GM21360 (cell line): ENCODE results near the gene SORT1.
"Not testable (repeated sequence)": the region's sequence is repeated elsewhere in the genome, so short reads cannot be mapped to it uniquely, and the experiment has no call there.

Experiments used
- ATAC-seq: cut with Tn5 transposase; IDR thresholded peaks from one replicate; pipeline ENCODE4 v1.9.1; 2021; ENCODE audit warnings: mild to moderate bottlenecking, moderate library complexity; ENCODE audit not compliant: unreplicated experiment

The SORT1 gene

DNA sequence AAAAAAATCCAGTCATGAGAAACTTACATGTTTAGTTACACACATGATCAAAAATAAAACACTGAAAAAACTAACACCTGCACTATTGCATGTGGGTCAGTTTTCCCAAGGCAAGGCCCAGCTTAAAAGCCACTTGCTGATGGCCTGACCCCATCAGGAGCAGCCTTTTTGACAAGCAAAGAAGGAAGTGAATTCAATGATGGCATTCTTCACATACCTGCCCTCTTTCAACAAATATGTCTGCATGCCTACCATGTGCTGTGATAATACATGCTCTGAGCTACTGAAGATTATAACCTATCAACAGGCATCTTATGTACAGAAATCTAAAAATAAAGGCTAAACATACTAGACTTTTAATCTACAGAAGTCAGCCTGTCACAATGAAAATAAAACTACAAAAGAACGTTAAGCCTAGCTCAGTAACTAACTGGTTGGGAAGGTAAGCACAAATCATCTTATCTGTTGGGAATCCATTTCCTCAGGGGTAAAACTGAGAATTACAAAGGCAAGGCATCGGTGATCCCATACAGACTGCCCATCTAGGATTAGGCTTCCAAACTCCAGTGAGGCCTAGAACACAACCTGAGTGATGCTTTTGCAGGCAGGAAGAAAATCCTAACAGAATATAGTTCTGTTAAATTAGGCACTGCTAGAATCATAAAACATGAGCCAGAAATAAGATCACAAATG, 14.5 kb downstream of the SORT1 start:
- no peak for ATAC-seq

DNA sequence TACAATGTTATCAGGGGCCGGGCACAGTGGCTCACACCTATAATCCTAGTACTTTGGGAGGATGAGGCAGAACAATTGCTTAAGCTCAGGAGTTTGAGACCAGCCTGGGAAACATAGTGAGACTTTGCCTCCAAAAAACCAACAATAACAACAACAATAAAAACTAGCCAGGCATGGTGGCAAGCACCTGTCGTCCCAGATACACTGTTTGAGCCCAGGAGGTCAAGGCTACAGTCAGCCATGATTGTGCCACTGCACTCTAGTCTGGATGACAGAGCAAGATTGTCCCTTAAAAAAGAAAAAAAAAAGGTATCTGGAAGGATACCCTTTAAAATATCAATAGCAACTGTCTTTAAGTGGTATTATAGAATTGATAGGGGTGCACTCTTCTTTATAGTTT, 16.1 kb downstream of the SORT1 start:
- ATAC-seq: no peak

DNA sequence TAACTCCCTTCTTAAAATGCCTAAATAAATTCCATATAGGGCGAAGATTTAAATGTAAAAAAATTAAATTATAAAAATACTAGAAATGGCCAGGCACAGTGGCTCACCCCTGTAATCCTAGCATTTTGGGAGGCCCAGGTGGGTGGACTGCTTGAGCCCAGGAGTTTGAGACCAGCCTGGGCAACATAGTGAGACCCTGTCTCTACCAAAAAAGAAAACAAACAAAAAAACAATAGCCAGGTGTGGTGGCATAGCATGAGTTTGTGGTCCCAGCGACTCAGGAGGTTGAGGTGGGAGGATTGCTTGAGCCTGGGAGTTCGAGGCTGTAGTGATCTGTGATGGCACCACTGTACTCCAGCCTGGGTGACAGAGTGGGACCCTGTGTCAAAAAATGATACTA, 17.8 kb downstream of the SORT1 start:
- no peak for ATAC-seq

DNA sequence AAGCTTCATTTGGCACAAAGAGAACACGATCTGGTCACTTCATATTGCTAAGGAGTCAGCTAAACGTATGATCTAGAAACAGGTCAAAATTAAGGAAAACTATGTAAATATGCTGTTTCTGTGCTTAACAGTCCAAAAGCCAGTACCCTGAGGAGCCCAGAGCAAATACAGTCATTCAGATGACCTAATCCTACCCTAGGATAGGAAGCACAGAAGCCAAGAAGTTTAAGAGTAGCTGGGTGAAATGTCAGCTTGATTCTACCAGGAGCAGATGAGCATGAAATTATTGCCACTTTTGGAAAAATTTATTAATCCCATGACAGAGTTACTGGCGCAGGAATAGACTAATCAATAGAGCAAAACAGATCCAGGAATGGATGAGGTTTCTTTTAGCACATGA, 18.3 kb downstream of the SORT1 start:
- ATAC-seq: no peak

DNA sequence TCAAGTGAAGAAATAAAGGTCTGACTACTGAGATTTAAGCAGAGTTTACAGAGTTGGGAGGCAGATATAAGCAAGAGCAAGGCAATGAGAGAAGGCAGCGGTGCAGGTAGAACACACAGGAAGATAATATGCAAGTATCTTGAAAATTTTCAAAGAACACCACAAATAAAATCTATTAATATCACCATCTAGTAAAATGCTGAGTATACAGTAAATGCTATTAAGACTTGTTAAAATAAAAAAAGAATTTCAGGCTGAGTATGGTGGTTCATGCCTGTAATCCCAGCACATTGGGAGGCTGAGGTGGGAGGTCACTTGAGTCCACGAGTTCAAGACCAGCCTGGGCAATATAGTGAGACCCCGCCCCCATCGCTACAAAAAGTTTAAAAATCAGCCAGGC, 20.0 kb downstream of the SORT1 start:
- no peak for ATAC-seq

DNA sequence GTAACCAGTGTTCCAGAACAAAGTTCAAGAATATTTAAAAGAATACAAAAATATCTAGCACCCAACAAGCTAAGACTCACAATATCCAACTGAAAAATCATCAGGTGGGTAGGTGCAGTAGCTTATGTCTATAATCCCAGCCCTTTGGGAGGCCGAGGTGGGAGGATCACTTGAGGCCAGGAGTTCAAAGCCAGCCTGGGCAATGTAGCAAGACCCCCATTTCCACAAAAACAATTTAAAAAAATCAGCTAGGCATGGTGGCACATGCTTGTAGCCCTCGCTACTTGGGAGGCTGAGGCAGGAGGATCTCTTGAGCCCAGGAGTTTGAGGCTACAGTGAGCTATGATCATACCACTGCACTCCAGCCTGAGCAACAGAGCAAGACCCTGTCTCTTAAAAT, 24.0 kb downstream of the SORT1 start:
- not testable (repeated sequence) for ATAC-seq

DNA sequence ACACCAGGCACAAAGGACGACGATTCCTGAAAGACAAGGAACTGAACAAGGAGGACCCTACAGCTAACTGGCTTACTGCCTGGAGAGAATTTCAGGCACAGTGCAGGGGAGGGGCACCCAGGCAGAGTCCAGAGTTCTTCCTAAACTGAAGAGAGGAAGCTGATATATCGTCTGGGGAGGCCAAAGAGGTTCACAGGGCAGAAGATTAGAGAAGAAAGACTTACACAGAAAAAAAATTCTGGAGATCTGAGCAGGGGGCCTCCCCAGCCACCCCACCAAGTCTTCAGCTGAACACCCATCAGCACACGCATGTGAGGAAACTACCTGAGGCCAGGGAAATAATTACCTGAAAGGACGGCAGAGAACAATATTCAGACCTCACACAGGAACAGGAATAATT, 24.6 kb downstream of the SORT1 start:
- no peak for ATAC-seq

GRCh38 chr1:109372281-109372680, 25.4 kb downstream of the SORT1 start:
- ATAC-seq: no peak

DNA sequence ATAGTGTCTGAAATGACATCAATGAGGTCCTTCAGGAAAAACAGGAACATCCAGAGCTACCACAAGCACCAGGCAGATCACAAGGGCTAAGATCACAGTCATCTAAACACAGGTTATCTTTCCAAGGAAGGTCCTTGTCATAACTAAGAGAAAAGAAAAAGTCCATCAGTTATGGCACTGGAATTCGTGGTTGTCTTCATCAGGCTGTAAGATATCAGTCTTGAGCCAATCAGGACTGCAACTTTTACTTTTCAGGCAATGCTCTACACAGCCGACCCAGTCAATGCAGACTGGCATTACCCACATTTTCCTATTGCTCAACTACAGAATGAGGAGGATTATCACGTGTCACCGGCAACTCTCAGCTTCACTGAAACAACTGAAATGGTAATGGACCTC, 26.4 kb downstream of the SORT1 start:
- ATAC-seq: no peak

- no peak for ATAC-seq
Observed at GRCh38 chr1:109370712-109371340, 26.9 kb downstream of the SORT1 start.

DNA sequence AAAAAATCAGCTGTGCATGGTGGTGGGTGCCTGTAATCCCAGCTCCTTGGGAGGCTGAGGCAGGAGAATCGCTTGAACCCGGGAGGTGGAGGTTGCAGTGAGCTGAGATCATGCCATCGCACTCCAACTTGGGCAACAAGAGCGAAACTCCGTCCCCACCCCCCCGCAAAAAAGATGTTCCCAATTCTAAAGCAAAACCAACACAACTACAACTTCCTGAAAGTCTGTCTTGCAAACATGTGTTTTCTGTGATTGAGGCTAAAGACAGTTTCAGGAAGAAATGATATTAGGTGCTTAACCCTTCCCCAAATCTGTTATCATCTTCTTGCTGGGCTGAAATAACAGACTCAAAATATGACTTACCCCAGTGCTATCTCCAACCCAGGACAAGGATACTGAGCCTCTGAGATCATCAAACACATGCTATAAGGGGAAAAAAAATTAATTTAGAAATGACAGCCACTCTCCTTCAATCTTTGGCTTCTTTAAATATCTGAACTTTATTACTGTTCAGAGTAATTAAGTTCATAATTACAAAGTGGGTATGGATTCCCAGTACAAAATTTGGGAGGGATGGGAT, 28.5 kb downstream of the SORT1 start:
- no peak for ATAC-seq

DNA sequence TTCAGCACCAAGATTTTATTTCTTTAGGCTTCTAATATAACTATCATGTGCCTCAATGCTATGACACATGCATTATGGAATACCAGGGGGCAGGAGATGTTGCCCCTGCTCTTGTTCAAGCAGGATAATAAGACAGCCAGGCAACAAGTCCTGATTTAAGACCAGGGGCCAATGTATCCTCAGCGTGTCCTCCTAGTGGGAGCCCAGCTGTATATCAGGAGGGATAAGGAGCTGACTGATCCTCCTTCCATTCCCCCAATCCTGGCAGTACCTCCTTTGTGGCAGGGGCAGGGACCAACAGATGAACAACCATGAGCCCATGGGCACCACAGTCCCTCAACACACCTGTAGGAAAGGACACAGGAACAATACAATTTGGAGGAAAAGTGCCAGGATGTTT, 29.3 kb downstream of the SORT1 start:
- ATAC-seq: no peak

- no peak for ATAC-seq
Observed at GRCh38 chr1:109367626-109368025, 30.1 kb downstream of the SORT1 start.

DNA sequence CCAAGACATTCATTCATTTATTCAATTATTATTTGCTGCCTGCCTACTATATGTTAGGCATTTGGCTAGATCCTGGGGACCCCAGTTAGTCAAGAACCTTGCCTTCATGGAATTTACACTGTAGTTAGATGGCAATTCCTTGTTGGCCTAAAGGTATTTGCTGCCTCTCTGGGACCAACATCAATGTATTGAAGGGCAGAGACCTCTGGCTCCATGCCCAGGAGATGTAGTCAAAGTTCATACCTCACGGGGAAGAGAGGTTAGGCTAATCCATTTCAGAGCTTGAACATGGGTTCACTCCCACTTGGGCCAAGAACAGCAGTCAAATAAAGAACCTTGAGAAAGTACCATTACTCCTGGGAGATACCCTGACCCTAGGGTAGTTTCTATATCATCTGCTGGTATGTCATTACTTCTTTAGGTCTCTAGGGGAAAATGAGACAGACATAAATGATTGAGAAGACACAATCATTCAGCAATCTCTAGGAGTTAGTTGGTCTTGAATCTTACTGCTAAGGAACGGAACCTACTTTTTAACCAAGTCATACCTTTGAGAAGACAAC, 32.0 kb downstream of the SORT1 start:
- no peak for ATAC-seq

DNA sequence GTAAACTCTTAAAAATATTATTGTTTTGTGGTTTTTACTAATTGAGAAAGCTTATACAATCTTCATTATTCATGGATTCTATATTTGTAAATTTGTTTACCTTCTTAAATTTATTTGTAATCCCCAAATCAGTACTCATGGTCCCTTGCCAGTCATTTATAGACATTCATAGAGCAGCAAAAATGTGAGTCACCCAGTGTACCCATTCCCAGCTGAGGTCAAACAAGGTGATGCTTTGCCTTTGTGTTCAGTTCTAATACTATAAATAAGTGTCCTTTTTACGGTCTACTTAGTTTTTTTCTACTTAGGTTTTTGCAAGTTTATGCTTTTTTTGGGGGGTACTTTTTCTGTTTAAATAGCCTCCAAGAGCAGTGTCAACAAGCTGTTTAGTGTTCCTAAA, 36.1 kb downstream of the SORT1 start:
- no peak for ATAC-seq

DNA sequence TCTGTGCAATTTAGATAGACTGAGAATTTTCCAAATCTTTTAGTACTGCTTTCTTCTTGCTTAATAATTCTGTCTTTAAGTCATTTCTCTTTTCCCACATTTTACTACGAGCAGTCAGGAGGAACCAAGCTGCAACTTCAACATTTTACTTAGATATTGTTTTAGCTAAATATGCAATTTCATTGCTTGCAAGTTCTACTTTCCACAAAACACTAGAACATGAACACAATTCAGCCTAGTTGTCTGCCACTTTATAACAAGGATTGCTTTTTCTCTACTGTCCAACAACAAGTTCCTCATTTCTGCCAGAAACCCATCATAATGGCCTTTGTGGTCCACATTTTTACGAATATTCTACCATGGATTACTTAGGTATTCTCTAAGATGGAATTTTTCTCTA, 36.6 kb downstream of the SORT1 start:
- ATAC-seq: no peak

GRCh38 chr1:109357616-109358015, 40.1 kb downstream of the SORT1 start:
- ATAC-seq: no peak

- no peak for ATAC-seq
Observed at GRCh38 chr1:109356915-109357314, 40.8 kb downstream of the SORT1 start.

GRCh38 chr1:109356505-109356904, 41.2 kb downstream of the SORT1 start:
- ATAC-seq: no peak

DNA sequence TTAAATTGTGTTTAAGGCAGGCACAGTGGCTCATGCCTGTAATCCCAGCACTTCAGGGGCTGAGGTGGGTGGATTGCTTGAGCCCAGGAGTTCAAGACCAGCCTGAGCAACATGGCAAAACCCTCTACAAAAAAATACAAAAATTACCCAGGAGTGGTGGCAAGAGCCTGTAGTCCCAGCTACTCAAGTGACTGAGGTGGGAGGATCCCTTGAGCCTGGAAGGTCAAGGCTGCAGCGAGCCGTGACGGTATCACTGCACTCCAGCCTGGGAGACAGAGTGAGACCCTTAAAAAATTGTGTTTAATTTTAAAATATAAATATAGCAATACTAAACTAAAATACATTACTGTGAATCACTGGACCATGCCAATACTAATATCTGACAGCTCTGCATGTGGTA, 42.8 kb downstream of the SORT1 start:
- no peak for ATAC-seq

DNA sequence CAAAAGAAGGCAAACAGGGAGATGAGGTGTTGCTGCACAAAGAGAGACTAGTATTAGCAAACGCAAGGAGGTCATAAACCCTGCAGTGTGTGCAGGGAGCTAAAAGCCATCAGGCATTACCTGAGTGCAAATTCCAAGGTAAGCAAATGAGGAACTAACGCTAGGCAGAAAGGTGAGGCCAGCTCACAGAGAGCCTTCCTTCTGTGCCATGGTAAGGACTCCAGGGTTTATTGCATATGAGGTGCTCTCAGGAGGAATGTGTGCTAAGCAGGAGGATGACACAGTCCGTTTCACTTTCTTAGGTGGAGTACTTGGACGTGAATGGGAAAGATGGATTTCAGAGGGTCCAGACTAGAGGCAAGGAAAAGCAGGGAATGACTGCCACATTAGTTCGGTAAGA, 46.3 kb downstream of the SORT1 start:
- ATAC-seq: no peak

DNA sequence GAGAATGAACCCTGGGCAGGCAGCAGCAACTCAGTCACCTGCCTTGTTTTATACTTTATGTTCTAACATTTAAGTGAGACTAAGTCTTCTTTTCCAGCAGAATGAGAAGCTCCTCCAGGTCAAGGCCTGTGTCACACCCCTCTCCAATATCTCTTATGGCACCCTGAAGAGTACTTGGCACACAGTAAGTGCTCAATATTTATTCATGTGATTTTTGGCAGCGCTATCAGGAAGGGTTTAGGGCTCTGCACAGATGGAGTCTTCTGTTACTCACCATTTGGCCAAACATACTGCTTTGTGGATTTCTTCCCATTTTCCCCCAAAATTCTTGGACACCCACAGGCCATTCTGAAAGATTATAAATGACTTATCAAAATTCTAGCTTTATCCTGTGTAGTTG, 47.1 kb downstream of the SORT1 start:
- ATAC-seq: no peak
